GM21367 (cell line): Measurements from ENCODE around the gene CNKSR1.
"Not testable (repeated sequence)": the region's sequence is repeated elsewhere in the genome, so short reads cannot be mapped to it uniquely, and the experiment has no call there.

Experiments
- ATAC-seq: cut with Tn5 transposase; IDR thresholded peaks from one replicate; pipeline ENCODE4 v1.9.1; 2021; ENCODE audit not compliant: unreplicated experiment

CNKSR1 gene

DNA sequence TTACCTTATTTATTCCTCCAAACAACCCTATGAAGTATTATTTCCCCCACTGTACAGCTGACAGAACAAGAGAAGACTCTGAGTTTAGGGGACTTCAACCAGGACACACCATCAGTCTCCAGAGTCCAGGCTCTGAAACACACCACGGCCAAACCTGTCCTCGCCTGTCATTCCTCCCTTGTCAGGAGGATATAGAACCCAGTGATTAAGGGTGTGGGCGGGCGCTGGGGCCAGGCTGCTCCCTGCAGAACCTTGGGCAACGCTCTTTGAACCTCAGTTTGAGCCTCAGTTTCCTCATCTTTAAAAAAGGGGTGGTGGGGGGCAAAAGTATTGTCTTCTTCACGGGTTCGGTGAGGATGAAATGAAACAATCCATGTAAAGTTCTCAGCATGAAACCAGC lies 47.3 kb downstream of the CNKSR1 start:
- no peak for ATAC-seq

DNA sequence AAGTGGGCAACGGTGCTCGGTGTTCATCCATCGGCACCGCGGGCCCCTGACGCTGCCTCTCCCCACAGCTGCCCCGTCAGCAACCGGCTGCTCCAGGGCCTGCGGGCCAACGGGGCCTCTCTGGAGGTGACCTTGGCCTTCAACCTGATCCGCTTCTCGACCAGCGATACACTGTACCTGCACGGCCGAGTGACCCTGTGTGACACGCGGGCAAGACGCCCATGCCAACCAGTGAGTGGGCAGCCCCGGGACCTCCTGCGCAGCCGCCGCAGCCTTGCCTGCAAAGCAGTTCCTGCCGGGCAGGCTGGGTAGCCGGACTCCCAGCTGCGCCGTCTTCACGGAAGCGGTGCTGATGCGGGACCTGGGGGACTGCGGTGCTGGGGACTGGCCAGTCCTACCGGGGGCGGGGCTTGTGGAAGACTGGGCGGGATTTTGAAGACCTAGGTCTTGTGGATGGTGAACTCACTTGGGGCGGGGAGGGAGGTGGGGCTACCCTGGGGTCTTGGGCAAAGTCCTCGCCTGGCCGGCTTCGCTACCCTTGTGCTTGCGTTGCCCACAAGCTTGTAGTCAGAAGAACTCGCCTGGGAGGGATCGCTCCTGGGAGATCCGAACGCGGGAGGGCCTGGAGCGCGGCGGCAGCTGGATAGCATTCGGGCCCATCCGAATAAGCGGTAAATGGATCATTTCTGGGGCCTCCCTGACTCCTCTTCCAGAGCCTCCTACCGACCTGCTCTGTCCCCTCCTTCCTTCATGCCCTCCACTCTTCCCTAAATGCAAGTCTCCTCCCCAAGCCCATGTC lies 47.9 kb downstream of the CNKSR1 start:
- ATAC-seq = no peak

DNA sequence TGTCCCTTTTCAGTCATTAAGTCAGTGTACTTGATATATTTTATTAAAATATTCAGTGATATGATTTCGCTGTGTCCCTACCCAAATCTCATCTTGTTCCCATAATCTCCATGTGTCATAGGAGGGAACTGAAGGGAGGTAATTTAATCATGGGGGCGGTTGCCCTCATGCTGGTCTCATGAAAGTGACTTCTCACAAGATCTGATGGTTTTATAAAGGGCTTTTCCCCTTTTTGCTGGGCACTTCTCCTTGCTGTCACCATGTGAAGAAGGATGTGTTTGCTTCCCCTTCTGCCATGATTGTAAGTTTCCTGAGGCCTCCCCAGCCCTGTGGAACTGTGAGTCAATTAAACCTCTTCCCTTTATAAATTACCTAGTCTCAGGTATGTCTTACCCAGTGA lies 53.4 kb downstream of the CNKSR1 start:
- not testable (repeated sequence) for ATAC-seq

DNA sequence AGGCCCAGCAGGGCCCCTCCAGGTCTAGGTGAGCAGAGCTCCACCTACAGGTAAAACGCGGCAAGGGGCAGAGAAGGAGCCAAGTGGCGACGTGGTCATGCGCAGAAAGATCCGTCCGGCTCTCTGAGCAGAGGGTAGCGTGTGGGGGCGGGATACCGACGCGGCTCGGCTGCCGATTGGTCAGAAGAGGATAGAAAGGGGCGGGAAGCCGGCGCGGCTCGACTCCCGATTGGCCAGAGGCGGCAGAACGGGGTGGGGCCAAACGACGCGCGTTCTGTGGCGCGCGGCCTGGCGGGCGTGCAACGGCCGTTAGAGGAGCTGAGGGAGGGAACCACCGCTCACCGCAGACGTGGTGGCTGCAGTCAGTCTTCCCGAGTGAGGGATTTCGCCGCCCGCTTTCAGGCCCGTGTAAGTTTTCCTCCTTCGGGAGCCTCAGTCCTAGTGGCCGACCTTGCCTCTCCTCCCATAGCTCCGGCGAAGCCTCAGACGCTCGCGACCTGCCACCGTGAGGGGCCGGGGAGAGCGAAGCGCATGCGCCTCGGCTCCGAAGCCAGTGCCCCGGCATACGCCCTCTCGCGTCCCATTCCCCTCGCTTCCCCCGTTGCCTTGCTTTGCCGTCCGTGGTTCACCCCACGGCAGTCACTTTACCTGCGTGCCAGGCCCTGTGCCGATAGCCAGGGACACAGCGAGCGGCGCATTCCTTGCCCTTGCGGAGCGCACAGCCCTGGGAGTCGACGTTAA lies 56.8 kb downstream of the CNKSR1 start, which contains the start of gene CEP85:
CEP85 (plus strand) TSS at position 298 of the 741 bp plus-strand sequence. CDS start 5,584 bp downstream, outside the sequence.
- ATAC-seq = peak; percentile 80

DNA sequence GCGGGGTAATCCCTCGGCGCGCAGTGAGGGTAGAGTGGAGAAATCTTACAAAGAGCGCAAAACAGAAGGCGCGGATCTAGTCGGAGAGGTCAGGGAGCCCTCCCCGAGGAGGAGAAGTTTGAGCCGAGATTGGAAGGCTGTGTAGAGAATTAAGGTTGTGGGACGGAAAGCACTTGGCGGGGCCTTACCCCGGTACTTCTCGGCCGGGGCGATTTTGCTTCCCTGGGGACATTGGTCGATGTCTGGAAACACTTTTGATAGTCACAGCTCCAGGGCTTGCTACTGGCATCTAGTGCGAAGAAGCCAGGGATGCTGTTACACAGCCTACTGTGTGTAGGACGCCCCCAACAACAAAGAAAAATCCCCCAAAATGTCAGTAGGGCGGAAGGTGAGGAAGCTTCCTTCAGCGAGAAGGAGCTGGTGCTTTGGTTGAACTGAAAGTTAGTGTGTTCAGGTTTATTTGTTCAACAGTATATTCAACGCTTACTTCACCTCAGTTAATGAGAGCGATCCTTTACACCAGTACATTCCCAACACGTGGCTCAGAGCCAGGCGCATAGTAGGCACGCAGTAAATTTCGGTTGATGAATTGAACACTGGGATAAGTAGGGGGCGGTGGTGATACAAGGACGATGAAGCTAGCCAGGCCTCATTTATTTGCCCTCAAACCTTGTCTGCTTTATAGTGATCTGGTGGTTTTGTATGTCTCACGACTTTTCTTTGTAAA lies 57.5 kb downstream of the CNKSR1 start:
- peak; percentile 4 for ATAC-seq

DNA sequence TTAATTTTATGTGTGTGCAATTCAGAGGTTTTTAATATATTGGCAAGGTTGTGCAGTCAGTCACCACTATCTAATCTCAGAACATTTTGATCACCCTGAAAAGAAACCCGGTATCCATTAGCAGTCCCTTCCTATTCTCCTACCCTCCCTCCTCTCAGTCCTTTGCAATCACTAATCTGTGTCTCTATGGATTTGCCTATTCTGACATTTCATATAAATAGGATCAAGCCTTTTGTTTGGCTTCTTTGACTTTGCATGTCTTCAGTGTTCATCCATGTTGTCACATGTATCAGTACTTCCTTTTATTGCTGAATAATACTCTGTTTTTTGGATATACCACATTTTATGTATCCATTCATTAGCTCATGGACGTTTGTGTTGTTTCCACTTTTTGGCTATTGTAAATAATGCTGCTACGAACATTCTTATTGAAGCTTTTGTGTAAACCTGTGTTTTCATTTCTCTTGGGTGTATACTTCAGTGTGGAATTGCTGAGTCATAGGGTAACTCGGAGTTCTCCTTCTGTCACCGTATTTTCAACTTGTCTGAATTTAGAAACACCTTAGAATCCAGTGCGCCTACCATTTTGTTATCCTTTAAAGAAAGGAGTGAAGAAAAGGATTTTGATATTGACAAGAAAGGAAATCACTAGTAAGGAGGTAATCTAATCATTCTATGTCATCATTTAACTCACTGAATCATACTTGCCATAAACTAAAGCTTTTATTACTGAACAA lies 60.1 kb downstream of the CNKSR1 start:
- ATAC-seq = no peak
